Measurements from ENCODE around the gene ZBTB24. TPM values are rescaled to one million over a fixed set of nuclear protein-coding genes. Genes with fewer than 3 reads are reported as not detected.

ZBTB24 gene
- total and polyA plus RNA-seq, 2 donors (not counting 3 experiments of a cell fraction or from before 2014, with no cell fraction given): 1.9 to 6.2 TPM

- Histone ChIP-seq H3K4me2 (ENCODE audit: insufficient read depth, low read length) (no peak overlapping the region), H3K9ac (replicated peaks; ENCODE audit: extremely low read depth, insufficient read depth, low read length) (no peak overlapping the region), H3K4me1 (ENCODE audit: control insufficient read depth, extremely low read depth, insufficient read depth, low read length) (peaks cover 7% of the 10 kb centered on the region), H3K27me3 (ENCODE audit: control insufficient read depth in 2 of 2, insufficient read depth in 2 of 2, low read length in 2 of 2) (no peaks in the 10 kb centered on the region), H2AFZ (ENCODE audit: low read depth, low read length) (no peak overlapping the region), H3K79me2 (ENCODE audit: control insufficient read depth, insufficient read depth, low read length) (no peaks in the 10 kb centered on the region), H3K4me3 (replicated peaks in 1 of 3; ENCODE audit: insufficient read depth in 1 of 3, low read depth in 1 of 3, low read length in 3 of 3) (no peak overlapping the region), H3K9me1 (replicated peaks; ENCODE audit: control insufficient read depth, extremely low read depth, insufficient read depth, low read length) (no peaks in the 10 kb centered on the region), H3K9me3 (replicated peaks; ENCODE audit: control insufficient read depth, insufficient read depth, low read length) (no peaks in the 10 kb centered on the region), H4K20me1 (replicated peaks; ENCODE audit: control insufficient read depth, extremely low read depth, insufficient read depth, low read length) (no peaks in the 10 kb centered on the region), H3K27ac (ENCODE audit: insufficient read depth, low read depth, low read length) (no peak overlapping the region), H3K36me3 (ENCODE audit: control insufficient read depth in 2 of 2, extremely low read depth in 1 of 2, insufficient read depth in 2 of 2, low read length in 2 of 2) (no peaks in the 10 kb centered on the region)
- DNase-seq (ENCODE audit: low read depth, low spot score) (no peak), FAIRE-seq (no peak)
- no peak for TF ChIP-seq POLR2A (IDR thresholded peaks at IDR 0.05; ENCODE audit: low read depth, low read length)
- POLR2A ChIA-PET: no interaction called here
- dilution Hi-C loops (cut with MboI; ENCODE audit: extremely low pct_ligation_motif_present, low sequenced_read_pairs): no loop called here
- intact Hi-C loops (cut with micrococcal nuclease): no loop called here
- CTCF ChIA-PET: interaction anchor here (0.7 kb wide), 1 partner anchor 13 kb away, joined by 3 read pairs; the partner anchor contains the start of genes PPIL6 and SMPD2
- BruUV-seq (replicated peaks): no TSS peak
These were observed 29.9 kb downstream of the ZBTB24 start for GRCh38 chr6:109453156-109453555.

- POLR2A ChIA-PET: no interaction called here
- H3K79me2 ChIP-seq (ENCODE audit: control insufficient read depth, insufficient read depth, low read length): no peaks in the 10 kb centered on the region
- FAIRE-seq: no peak
These were observed 30.8 kb downstream of the ZBTB24 start for GRCh38 chr6:109452181-109452580.

More at GRCh38 chr6:109452181-109452580, 30.8 kb downstream of the ZBTB24 start:
- intact Hi-C loops (cut with micrococcal nuclease): no loop called here
- CTCF ChIA-PET: no interaction called here
- TF ChIP-seq POLR2AphosphoS5 (IDR thresholded peaks at IDR 0.05; ENCODE audit: insufficient read depth, low read depth, low read length) (no peak), JUN (IDR thresholded peaks at IDR 0.05; ENCODE audit: borderline replicate concordance, insufficient read depth, insufficient read length, low read depth) (no peak), CTCF (IDR thresholded peaks at IDR 0.05; ENCODE audit: extremely low read depth in 1 of 2, insufficient read depth in 1 of 2, low read depth in 1 of 2, low read length in 2 of 2) (no peak), FOS (IDR thresholded peaks at IDR 0.05; ENCODE audit: borderline replicate concordance, insufficient read depth, low read length) (no peak), EZH2 (IDR thresholded peaks at IDR 0.05; ENCODE audit: borderline replicate concordance, low read depth, low read length, severe bottlenecking) (no peak), MYC (IDR thresholded peaks at IDR 0.05; ENCODE audit: low read depth, low read length) (no peak), MAX (IDR thresholded peaks at IDR 0.05; ENCODE audit: insufficient read depth, insufficient read length) (no peak), POLR2A (IDR thresholded peaks at IDR 0.05; ENCODE audit: low read depth, low read length) (no peak), GATA2 (IDR thresholded peaks at IDR 0.05; ENCODE audit: insufficient read depth, insufficient read length, low read depth, low read length) (no peak)
- no TSS peak for BruUV-seq (replicated peaks)
- dilution Hi-C loops (cut with MboI; ENCODE audit: extremely low pct_ligation_motif_present, low sequenced_read_pairs): no loop called here
- Histone ChIP-seq H3K9me3 (replicated peaks; ENCODE audit: control insufficient read depth, insufficient read depth, low read length) (no peaks in the 10 kb centered on the region), H3K9me1 (replicated peaks; ENCODE audit: control insufficient read depth, extremely low read depth, insufficient read depth, low read length) (no peaks in the 10 kb centered on the region), H3K27ac (ENCODE audit: insufficient read depth, low read depth, low read length) (no peak overlapping the region), H3K36me3 (ENCODE audit: control insufficient read depth in 2 of 2, extremely low read depth in 1 of 2, insufficient read depth in 2 of 2, low read length in 2 of 2) (no peaks in the 10 kb centered on the region), H2AFZ (ENCODE audit: low read depth, low read length) (no peak overlapping the region), H3K4me2 (ENCODE audit: insufficient read depth, low read length) (no peak overlapping the region), H3K27me3 (ENCODE audit: control insufficient read depth in 2 of 2, insufficient read depth in 2 of 2, low read length in 2 of 2) (no peaks in the 10 kb centered on the region), H3K4me3 (replicated peaks in 1 of 3; ENCODE audit: insufficient read depth in 1 of 3, low read depth in 1 of 3, low read length in 3 of 3) (no peak overlapping the region), H3K9ac (replicated peaks; ENCODE audit: extremely low read depth, insufficient read depth, low read length) (no peak overlapping the region), H3K4me1 (ENCODE audit: control insufficient read depth, extremely low read depth, insufficient read depth, low read length) (peaks cover 7% of the 10 kb centered on the region), H4K20me1 (replicated peaks; ENCODE audit: control insufficient read depth, extremely low read depth, insufficient read depth, low read length) (no peaks in the 10 kb centered on the region)
- DNase-seq (ENCODE audit: low read depth, low spot score): no peak

Measured in endothelial cell of umbilical vein (primary cell).